HCT116 (cell line): ENCODE measurements around the gene SEC31B. TPM values are rescaled to one million over a fixed set of nuclear protein-coding genes. Genes with fewer than 3 reads are reported as not detected.

Source experiments
- ATAC-seq: fragments of 200-7000 bp; cut with Tn5 transposase; 2 replicates; pipeline ENCODE4 v1.9.1; 2020; ENCODE audit warnings: mild to moderate bottlenecking, moderate library complexity
- BruUV-seq: library from RNA; stranded (reverse); fragments of 400-500 nt; replicated peaks from 2 replicates; lab custom pipeline; 2021; lab: Mats Ljungman, UMichigan
- CTCF ChIA-PET: fragments of 300-600 bp; sonication (Branson Sonifier 250); formaldehyde crosslinking; loops from one replicate; lab custom pipeline; 2021; ENCODE audit warnings: antibody characterized with exemption; lab: Charles Lee
- POLR2A ChIA-PET: fragments of 300-600, 350-600 bp; sonication (Branson Sonifier 250); formaldehyde crosslinking; loops from one replicate; lab custom pipeline; 2021; ENCODE audit warnings: antibody characterized with exemption; lab: Charles Lee
- RAD21 ChIA-PET, 2 experiments: fragments of 300-600 bp; sonication (Branson Sonifier 250); formaldehyde crosslinking; loops; one replicate each; lab custom pipeline; 2023; ENCODE audit warnings: low total read pairs in 2 of 2; ENCODE audit not compliant: uncharacterized antibody in 2 of 2, unreplicated experiment in 2 of 2, low non-redundant PET in 1 of 2; lab: Charles Lee
- DNase-seq: peaks from one replicate; pipeline ENCODE4 v3.0.0-alpha.2; 2010; ENCODE audit warnings: low read depth, low spot score
- H2AFZ ChIP-seq: fragments of 200-600 bp; shearing (Covaris generic), sonication (generic); 2 replicates; pipeline ENCODE4 v1.6.1; 2017; ENCODE audit warnings: low read depth, mixed run types, mixed read lengths, antibody characterized with exemption, low read length; ENCODE audit not compliant: poor library complexity, severe bottlenecking
- H3K27ac ChIP-seq: 2 replicates; pipeline ENCODE4 v1.5.1; 2012; ENCODE audit warnings: low read depth, low read length
- H3K27me3 ChIP-seq: fragments of 200-600 bp; sonication (generic); 2 replicates; pipeline ENCODE4 v1.6.1; 2016; ENCODE audit warnings: mixed run types, low read length, mixed read lengths; ENCODE audit not compliant: insufficient read depth
- H3K36me3 ChIP-seq, 2 experiments: fragments of 200-500 bp in 1 of 2; fragments of 200-600 bp in 1 of 2; sonication (Bioruptor generic) in 1 of 2; sonication (generic) in 1 of 2; 2 replicates each; pipeline versions ENCODE4 v1.5.1 to v1.6.1; 2014 to 2016; ENCODE audit warnings: low read length in 2 of 2, inconsistent platforms in 1 of 2, mixed read lengths in 1 of 2, mixed run types in 1 of 2; ENCODE audit not compliant: insufficient read depth in 2 of 2, control insufficient read depth in 1 of 2
- H3K4me1 ChIP-seq, 2 experiments: fragments of 200-600 bp in 1 of 2; sonication (generic) in 1 of 2; 2 replicates each; pipeline versions ENCODE4 v1.5.1 to v1.6.1; 2012 to 2017; ENCODE audit warnings: low read length in 2 of 2, inconsistent platforms in 1 of 2, mild to moderate bottlenecking in 1 of 2, mixed read lengths in 1 of 2, mixed run types in 1 of 2, moderate library complexity in 1 of 2; ENCODE audit not compliant: insufficient read depth in 2 of 2, control insufficient read depth in 1 of 2
- H3K4me2 ChIP-seq: fragments of 200-600 bp; sonication (generic); 2 replicates; pipeline ENCODE4 v1.6.1; 2017; ENCODE audit warnings: mixed run types, low read length, mixed read lengths
- H3K4me3 ChIP-seq, 2 experiments: fragments of 200-600 bp in 1 of 2; sonication (generic) in 1 of 2; replicated peaks in 1 of 2; 2 replicates each; pipeline ENCODE4 v1.5.1; 2011 to 2016; ENCODE audit warnings: low read length in 2 of 2, control low read depth in 1 of 2, low read depth in 1 of 2, mild to moderate bottlenecking in 1 of 2, mixed read lengths in 1 of 2, mixed run types in 1 of 2
- H3K79me2 ChIP-seq: fragments of 200-600 bp; sonication (generic); 2 replicates; pipeline ENCODE4 v1.6.1; 2017; ENCODE audit warnings: mild to moderate bottlenecking, mixed run types, low read length, moderate library complexity, mixed read lengths; ENCODE audit not compliant: insufficient read depth
- H3K9ac ChIP-seq: fragments of 200-600 bp; sonication (generic); 2 replicates; pipeline ENCODE4 v1.6.1; 2016; ENCODE audit warnings: low read length, mixed read lengths
- H3K9me2 ChIP-seq: fragments of 200-600 bp; sonication (generic), shearing (Covaris generic); 2 replicates; pipeline ENCODE4 v1.6.1; 2017; ENCODE audit warnings: mixed run types, mild to moderate bottlenecking, moderate library complexity; ENCODE audit not compliant: insufficient read depth
- H3K9me3 ChIP-seq, 2 experiments: fragments of 200-500 bp in 1 of 2; fragments of 200-600 bp in 1 of 2; sonication (Bioruptor generic) in 1 of 2; sonication (generic) in 1 of 2; 2 replicates each; pipeline ENCODE4 v1.6.1; 2014 to 2017; ENCODE audit warnings: low read length in 2 of 2, mixed read lengths in 2 of 2, inconsistent platforms in 1 of 2, low read depth in 1 of 2, mild to moderate bottlenecking in 1 of 2, mixed run types in 1 of 2, moderate library complexity in 1 of 2; ENCODE audit not compliant: control insufficient read depth in 1 of 2, insufficient read depth in 1 of 2
- H4K20me1 ChIP-seq: fragments of 200-600 bp; sonication (generic), shearing (Covaris generic); 2 replicates; pipeline ENCODE4 v1.6.1; 2017; ENCODE audit warnings: mixed run types, mild to moderate bottlenecking, moderate library complexity; ENCODE audit not compliant: insufficient read depth
- CEBPB ChIP-seq: IDR thresholded peaks from 2 replicates; pipeline ENCODE4 v1.6.1; 2012; ENCODE audit warnings: low read depth
- EGR1 ChIP-seq: IDR thresholded peaks from 2 replicates; pipeline ENCODE4 v1.6.1; 2012; ENCODE audit warnings: low read depth
- EZH2 ChIP-seq: fragments of 200-600 bp; sonication (generic); IDR thresholded peaks from 2 replicates; pipeline ENCODE4 v1.6.1; 2017; ENCODE audit warnings: antibody characterized with exemption, mixed run types
- EZH2phosphoT487 ChIP-seq: fragments of 200-600 bp; IDR thresholded peaks from 2 replicates; pipeline ENCODE4 v1.6.1; 2018; ENCODE audit warnings: antibody characterized with exemption, borderline replicate concordance
- FOSL1 ChIP-seq: IDR thresholded peaks from 2 replicates; pipeline ENCODE4 v1.6.1; 2012; ENCODE audit warnings: low read depth
- JUND ChIP-seq: IDR thresholded peaks from 2 replicates; pipeline ENCODE4 v1.6.1; 2012
- POLR2A ChIP-seq: IDR thresholded peaks from 2 replicates; pipeline ENCODE4 v1.7.0; 2011; ENCODE audit warnings: borderline replicate concordance; ENCODE audit not compliant: insufficient read depth, insufficient read length; ENCODE audit errors: extremely low read depth
- POLR2AphosphoS5 ChIP-seq: IDR thresholded peaks from 2 replicates; pipeline ENCODE4 v1.6.1; 2011; ENCODE audit warnings: mild to moderate bottlenecking, low read depth, low read length, moderate library complexity
- RAD21 ChIP-seq: IDR thresholded peaks from 2 replicates; pipeline ENCODE4 v1.6.1; 2012; ENCODE audit warnings: low read depth, mild to moderate bottlenecking
- SRF ChIP-seq: IDR thresholded peaks from 2 replicates; pipeline ENCODE4 v1.6.1; 2012; ENCODE audit warnings: low read depth
- TCF7L2 ChIP-seq: IDR thresholded peaks from 2 replicates; pipeline ENCODE4 v1.7.0; 2011; ENCODE audit warnings: borderline replicate concordance, inconsistent platforms; ENCODE audit not compliant: insufficient read depth, insufficient read length; ENCODE audit errors: extremely low read depth
- ZFX ChIP-seq: fragments of 450-650 bp; IDR thresholded peaks from 2 replicates; pipeline ENCODE4 v1.6.1; 2017
- intact Hi-C: fragments of 100-400 bp; cut with micrococcal nuclease; formaldehyde crosslinking; loops from 2 replicates; pipeline ENCODE4 v1.10.0; 2022
- total RNA-seq: library from RNA; stranded (reverse); gene quantifications from one replicate; pipeline ENCODE4 v1.2.1, GENCODE V29; 2021; ENCODE audit not compliant: unreplicated experiment
- TF ChIP-seq, protein P1 (sequence below): IDR thresholded peaks from 2 replicates; pipeline ENCODE4 v1.6.1; 2012; ENCODE audit warnings: low read depth
- TF ChIP-seq, protein P2 (sequence below), 3 experiments: fragments of 200-600 bp in 1 of 3; sonication (generic) in 1 of 3; IDR thresholded peaks in 2 of 3; conservative IDR thresholded peaks in 1 of 3; 2 replicates each; pipeline ENCODE4 v1.5.1; 2012 to 2017; ENCODE audit warnings: low read depth in 2 of 3, low read length in 2 of 3, antibody characterized with exemption in 1 of 3, borderline replicate concordance in 1 of 3, control low read depth in 1 of 3, mild to moderate bottlenecking in 1 of 3, mixed read lengths in 1 of 3, mixed run types in 1 of 3, moderate library complexity in 1 of 3; ENCODE audit not compliant: insufficient read depth in 1 of 3
- TF ChIP-seq, protein P3 (sequence below): IDR thresholded peaks from 2 replicates; pipeline ENCODE4 v1.6.1; 2011; ENCODE audit warnings: mild to moderate bottlenecking, low read length, moderate library complexity; ENCODE audit not compliant: insufficient replicate concordance; ENCODE audit errors: extremely low read depth
- TF ChIP-seq, protein P4 (sequence below): IDR thresholded peaks from 2 replicates; pipeline ENCODE4 v1.6.1; 2012

The SEC31B gene
- total RNA-seq, 1 experiment from 2014 or later: 30.9 TPM

DNA sequence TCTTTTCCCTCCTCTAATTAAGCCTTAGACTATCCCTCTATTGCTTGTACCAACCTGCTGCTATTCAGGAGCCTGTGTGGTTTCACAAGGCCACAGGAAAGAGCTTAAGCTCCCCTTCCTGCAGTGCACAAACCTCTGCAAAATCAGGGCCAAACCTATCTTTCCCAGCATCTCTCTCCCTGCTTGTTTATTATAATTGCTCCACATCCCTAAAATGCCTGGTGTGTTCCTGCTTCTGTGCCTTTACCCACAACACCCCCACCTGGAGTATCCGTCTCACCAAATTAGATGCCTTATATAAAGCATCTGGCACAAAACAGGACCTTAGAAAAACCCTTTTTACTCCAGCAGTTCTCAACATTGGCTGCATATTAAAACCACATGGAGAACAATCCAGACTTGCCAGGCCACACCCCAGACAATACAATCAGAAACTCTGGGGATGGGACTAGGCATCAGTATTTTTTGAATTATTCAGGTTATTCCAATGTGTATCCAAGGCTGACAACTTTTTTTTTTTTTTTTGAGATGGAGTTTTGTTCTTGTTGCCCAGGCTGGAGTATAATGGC lies 16.7 kb downstream of the SEC31B start:
- no TSS peak for BruUV-seq
- peaks cover 0 to 4% of the 10 kb centered on the region in 2 experiments; a peak in 1 of 4 replicates for H3K4me1 ChIP-seq
- no peaks in the 10 kb centered on the region for H3K27me3 ChIP-seq
- no peaks in the 10 kb centered on the region for H4K20me1 ChIP-seq
- peaks cover 28 to 53% of the 10 kb centered on the region in 2 experiments; a peak in 3 of 4 replicates for H3K36me3 ChIP-seq
- H3K9ac ChIP-seq: no peak overlapping the region
- DNase-seq (no peak), ATAC-seq (no peak)
- no peaks in the 10 kb centered on the region for H3K9me2 ChIP-seq
- no peak overlapping the region for H2AFZ ChIP-seq
- H3K9me3 ChIP-seq: no peaks in the 10 kb centered on the region
- no peak overlapping the region for H3K4me2 ChIP-seq
- CTCF ChIA-PET: no interaction called here
- no peak overlapping the region for H3K4me3 ChIP-seq
- POLR2A ChIA-PET: no interaction called here
- H3K79me2 ChIP-seq: no peaks in the 10 kb centered on the region
- no peak for TF ChIP-seq POLR2AphosphoS5
- TF ChIP-seq, protein P1, sequence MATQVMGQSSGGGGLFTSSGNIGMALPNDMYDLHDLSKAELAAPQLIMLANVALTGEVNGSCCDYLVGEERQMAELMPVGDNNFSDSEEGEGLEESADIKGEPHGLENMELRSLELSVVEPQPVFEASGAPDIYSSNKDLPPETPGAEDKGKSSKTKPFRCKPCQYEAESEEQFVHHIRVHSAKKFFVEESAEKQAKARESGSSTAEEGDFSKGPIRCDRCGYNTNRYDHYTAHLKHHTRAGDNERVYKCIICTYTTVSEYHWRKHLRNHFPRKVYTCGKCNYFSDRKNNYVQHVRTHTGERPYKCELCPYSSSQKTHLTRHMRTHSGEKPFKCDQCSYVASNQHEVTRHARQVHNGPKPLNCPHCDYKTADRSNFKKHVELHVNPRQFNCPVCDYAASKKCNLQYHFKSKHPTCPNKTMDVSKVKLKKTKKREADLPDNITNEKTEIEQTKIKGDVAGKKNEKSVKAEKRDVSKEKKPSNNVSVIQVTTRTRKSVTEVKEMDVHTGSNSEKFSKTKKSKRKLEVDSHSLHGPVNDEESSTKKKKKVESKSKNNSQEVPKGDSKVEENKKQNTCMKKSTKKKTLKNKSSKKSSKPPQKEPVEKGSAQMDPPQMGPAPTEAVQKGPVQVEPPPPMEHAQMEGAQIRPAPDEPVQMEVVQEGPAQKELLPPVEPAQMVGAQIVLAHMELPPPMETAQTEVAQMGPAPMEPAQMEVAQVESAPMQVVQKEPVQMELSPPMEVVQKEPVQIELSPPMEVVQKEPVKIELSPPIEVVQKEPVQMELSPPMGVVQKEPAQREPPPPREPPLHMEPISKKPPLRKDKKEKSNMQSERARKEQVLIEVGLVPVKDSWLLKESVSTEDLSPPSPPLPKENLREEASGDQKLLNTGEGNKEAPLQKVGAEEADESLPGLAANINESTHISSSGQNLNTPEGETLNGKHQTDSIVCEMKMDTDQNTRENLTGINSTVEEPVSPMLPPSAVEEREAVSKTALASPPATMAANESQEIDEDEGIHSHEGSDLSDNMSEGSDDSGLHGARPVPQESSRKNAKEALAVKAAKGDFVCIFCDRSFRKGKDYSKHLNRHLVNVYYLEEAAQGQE: no peak
- no peak for TF ChIP-seq RAD21
- no peak for TF ChIP-seq EZH2phosphoT487
- no peak for TF ChIP-seq POLR2A
- TF ChIP-seq EZH2: no peak
- TF ChIP-seq FOSL1: no peak
- no peak for TF ChIP-seq ZFX
- TF ChIP-seq, protein P2, sequence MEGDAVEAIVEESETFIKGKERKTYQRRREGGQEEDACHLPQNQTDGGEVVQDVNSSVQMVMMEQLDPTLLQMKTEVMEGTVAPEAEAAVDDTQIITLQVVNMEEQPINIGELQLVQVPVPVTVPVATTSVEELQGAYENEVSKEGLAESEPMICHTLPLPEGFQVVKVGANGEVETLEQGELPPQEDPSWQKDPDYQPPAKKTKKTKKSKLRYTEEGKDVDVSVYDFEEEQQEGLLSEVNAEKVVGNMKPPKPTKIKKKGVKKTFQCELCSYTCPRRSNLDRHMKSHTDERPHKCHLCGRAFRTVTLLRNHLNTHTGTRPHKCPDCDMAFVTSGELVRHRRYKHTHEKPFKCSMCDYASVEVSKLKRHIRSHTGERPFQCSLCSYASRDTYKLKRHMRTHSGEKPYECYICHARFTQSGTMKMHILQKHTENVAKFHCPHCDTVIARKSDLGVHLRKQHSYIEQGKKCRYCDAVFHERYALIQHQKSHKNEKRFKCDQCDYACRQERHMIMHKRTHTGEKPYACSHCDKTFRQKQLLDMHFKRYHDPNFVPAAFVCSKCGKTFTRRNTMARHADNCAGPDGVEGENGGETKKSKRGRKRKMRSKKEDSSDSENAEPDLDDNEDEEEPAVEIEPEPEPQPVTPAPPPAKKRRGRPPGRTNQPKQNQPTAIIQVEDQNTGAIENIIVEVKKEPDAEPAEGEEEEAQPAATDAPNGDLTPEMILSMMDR (IDR thresholded peaks at IDR 0.05 in 2 of 3, conservative IDR thresholded peaks at IDR 0.05 in 1 of 3; ENCODE audit: borderline replicate concordance in 1 of 3, insufficient read depth in 1 of 3, low read depth in 2 of 3, low read length in 2 of 3): no peak
- no peak for TF ChIP-seq CEBPB
- TF ChIP-seq SRF: no peak
- TF ChIP-seq TCF7L2: no peak
- TF ChIP-seq, protein P3, sequence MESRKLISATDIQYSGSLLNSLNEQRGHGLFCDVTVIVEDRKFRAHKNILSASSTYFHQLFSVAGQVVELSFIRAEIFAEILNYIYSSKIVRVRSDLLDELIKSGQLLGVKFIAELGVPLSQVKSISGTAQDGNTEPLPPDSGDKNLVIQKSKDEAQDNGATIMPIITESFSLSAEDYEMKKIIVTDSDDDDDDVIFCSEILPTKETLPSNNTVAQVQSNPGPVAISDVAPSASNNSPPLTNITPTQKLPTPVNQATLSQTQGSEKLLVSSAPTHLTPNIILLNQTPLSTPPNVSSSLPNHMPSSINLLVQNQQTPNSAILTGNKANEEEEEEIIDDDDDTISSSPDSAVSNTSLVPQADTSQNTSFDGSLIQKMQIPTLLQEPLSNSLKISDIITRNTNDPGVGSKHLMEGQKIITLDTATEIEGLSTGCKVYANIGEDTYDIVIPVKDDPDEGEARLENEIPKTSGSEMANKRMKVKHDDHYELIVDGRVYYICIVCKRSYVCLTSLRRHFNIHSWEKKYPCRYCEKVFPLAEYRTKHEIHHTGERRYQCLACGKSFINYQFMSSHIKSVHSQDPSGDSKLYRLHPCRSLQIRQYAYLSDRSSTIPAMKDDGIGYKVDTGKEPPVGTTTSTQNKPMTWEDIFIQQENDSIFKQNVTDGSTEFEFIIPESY: no peak
- no peak for TF ChIP-seq EGR1
- no peak for TF ChIP-seq JUND
- TF ChIP-seq, protein P4, sequence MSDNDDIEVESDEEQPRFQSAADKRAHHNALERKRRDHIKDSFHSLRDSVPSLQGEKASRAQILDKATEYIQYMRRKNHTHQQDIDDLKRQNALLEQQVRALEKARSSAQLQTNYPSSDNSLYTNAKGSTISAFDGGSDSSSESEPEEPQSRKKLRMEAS: no peak
- H3K27ac ChIP-seq: no peak overlapping the region
- intact Hi-C loops: no loop called here
- RAD21 ChIA-PET: no interaction called here
